Smooth muscle cell (in vitro differentiated cells): ENCODE measurements around the gene LRRC8C. TPM values are rescaled to one million over a fixed set of nuclear protein-coding genes. Genes with fewer than 3 reads are reported as not detected.

Experiments used
- DNase-seq: peaks from one replicate; lab custom pipeline; 2025; ENCODE audit not compliant: unreplicated experiment; lab: John Stamatoyannopoulos, UW
- H2AFZ ChIP-seq: fragments of 200-600 bp; sonication (generic); 2 replicates; pipeline ENCODE4 v1.6.0; 2016; ENCODE audit warnings: antibody characterized with exemption, low read depth, mild to moderate bottlenecking
- H3F3A ChIP-seq: fragments of 200-600 bp; sonication (generic); 2 replicates; pipeline ENCODE4 v1.6.0; 2017; ENCODE audit warnings: antibody characterized with exemption, low read depth
- H3K27ac ChIP-seq: fragments of 200-600 bp; sonication (generic); 2 replicates; pipeline ENCODE4 v1.5.1; 2016; ENCODE audit warnings: low read depth, mild to moderate bottlenecking
- H3K27me3 ChIP-seq: fragments of 200-600 bp; sonication (generic); 2 replicates; pipeline ENCODE4 v1.6.1; 2016; ENCODE audit warnings: low read depth, mild to moderate bottlenecking
- H3K36me3 ChIP-seq: fragments of 200-600 bp; sonication (generic); 2 replicates; pipeline ENCODE4 v1.5.1; 2016; ENCODE audit warnings: low read depth
- H3K4me1 ChIP-seq: fragments of 200-600 bp; sonication (generic); 2 replicates; pipeline ENCODE4 v1.5.1; 2016; ENCODE audit warnings: low read depth
- H3K4me2 ChIP-seq: fragments of 200-600 bp; sonication (generic); 2 replicates; pipeline ENCODE4 v1.6.0; 2016; ENCODE audit warnings: mild to moderate bottlenecking
- H3K4me3 ChIP-seq: fragments of 200-600 bp; sonication (generic); 2 replicates; pipeline ENCODE4 v1.5.1; 2016; ENCODE audit warnings: mild to moderate bottlenecking
- H3K79me2 ChIP-seq: fragments of 200-600 bp; sonication (generic); 2 replicates; pipeline ENCODE4 v1.6.0; 2016; ENCODE audit warnings: low read depth, mild to moderate bottlenecking
- H3K9ac ChIP-seq: fragments of 200-600 bp; sonication (generic); 2 replicates; pipeline ENCODE4 v1.6.0; 2016; ENCODE audit warnings: low read depth
- H3K9me3 ChIP-seq: fragments of 200-600 bp; sonication (generic); replicated peaks from 2 replicates; pipeline ENCODE4 v1.5.1; 2016; ENCODE audit warnings: low read depth
- H4K20me1 ChIP-seq: fragments of 200-600 bp; sonication (generic); 2 replicates; pipeline ENCODE4 v1.6.0; 2016; ENCODE audit warnings: low read depth
- CTCF ChIP-seq: fragments of 200-600 bp; sonication (generic); IDR thresholded peaks from 2 replicates; pipeline ENCODE4 v1.5.1; 2017; ENCODE audit warnings: borderline replicate concordance, mild to moderate bottlenecking, antibody characterized with exemption; ENCODE audit not compliant: insufficient read depth, poor library complexity, severe bottlenecking
- WGBS: methylation state at CpG from one replicate; pipeline ENCODE4 v1.1.7; 2016; ENCODE audit warnings: low lambda C conversion rate; 5-methylcytosine and 5-hydroxymethylcytosine counted together
- polyA plus RNA-seq: library from polyadenylated mRNA; unstranded; fragments of >200 nt; fragmentation: Nextera tagmentation; extraction: Ambion mirVana; gene quantifications from 2 replicates; pipeline ENCODE4 v1.2.1, GENCODE V29; 2016
- total RNA-seq: library from RNA; depleted of rRNA; stranded (reverse); fragments of >200 nt; gene quantifications from 2 replicates; pipeline ENCODE4 v1.2.3, GENCODE V29; 2014

LRRC8C gene
- total and polyA plus RNA-seq, 2 experiments from 2014 or later: 2.2 to 7.2 TPM

GRCh38 chr1:89759036-89759435 lies 126.1 kb downstream of the LRRC8C start:
- H3K4me1 ChIP-seq: peaks cover 11% of the 10 kb centered on the region
- no peak for DNase-seq
- no peaks in the 10 kb centered on the region for H3K27me3 ChIP-seq
- H3K4me2 ChIP-seq: no peak overlapping the region
- no peaks in the 10 kb centered on the region for H3K9me3 ChIP-seq
- H2AFZ ChIP-seq: no peak overlapping the region
- 79% methylated on average over 2 of the region's 2 CpGs for WGBS
- no peak overlapping the region for H3K27ac ChIP-seq
- no peak overlapping the region for H3K4me3 ChIP-seq
- no peaks in the 10 kb centered on the region for H3K36me3 ChIP-seq
- no peaks in the 10 kb centered on the region for H4K20me1 ChIP-seq
- no peak for TF ChIP-seq CTCF
- H3F3A ChIP-seq: peaks cover 7% of the 10 kb centered on the region
- no peaks in the 10 kb centered on the region for H3K79me2 ChIP-seq
- H3K9ac ChIP-seq: no peak overlapping the region

- no peak overlapping the region for H3K4me3 ChIP-seq
- no peak overlapping the region for H3K4me2 ChIP-seq
- H3K4me1 ChIP-seq: peaks cover 5% of the 10 kb centered on the region
- 67% methylated on average over 3 of the region's 3 CpGs for WGBS
- DNase-seq: no peak
- peaks cover 4% of the 10 kb centered on the region for H3F3A ChIP-seq
- no peaks in the 10 kb centered on the region for H3K79me2 ChIP-seq
- no peaks in the 10 kb centered on the region for H3K36me3 ChIP-seq
- H3K27ac ChIP-seq: no peak overlapping the region
- no peaks in the 10 kb centered on the region for H3K27me3 ChIP-seq
- H3K9ac ChIP-seq: no peak overlapping the region
- no peaks in the 10 kb centered on the region for H3K9me3 ChIP-seq
- TF ChIP-seq CTCF: no peak
- no peaks in the 10 kb centered on the region for H4K20me1 ChIP-seq
- no peak overlapping the region for H2AFZ ChIP-seq
Observed at GRCh38 chr1:89760496-89760895, 127.6 kb downstream of the LRRC8C start.

- no peaks in the 10 kb centered on the region for H4K20me1 ChIP-seq
- no peaks in the 10 kb centered on the region for H3K27me3 ChIP-seq
- H3K27ac ChIP-seq: no peak overlapping the region
- H3F3A ChIP-seq: peaks cover 4% of the 10 kb centered on the region
- no peak for DNase-seq
- no peak overlapping the region for H3K4me2 ChIP-seq
- peaks cover 5% of the 10 kb centered on the region for H3K4me1 ChIP-seq
- no peak overlapping the region for H2AFZ ChIP-seq
- TF ChIP-seq CTCF: no peak
- H3K36me3 ChIP-seq: no peaks in the 10 kb centered on the region
- no peak overlapping the region for H3K4me3 ChIP-seq
- WGBS: 90% methylated on average over 1 of the region's 1 CpG
- H3K9me3 ChIP-seq: no peaks in the 10 kb centered on the region
- no peaks in the 10 kb centered on the region for H3K79me2 ChIP-seq
- H3K9ac ChIP-seq: no peak overlapping the region
Observed at GRCh38 chr1:89761338-89761737, 128.4 kb downstream of the LRRC8C start.

- Histone ChIP-seq H3K27me3 (no peaks in the 10 kb centered on the region), H3K9ac (no peak overlapping the region), H2AFZ (no peak overlapping the region), H3K4me1 (peaks cover 5% of the 10 kb centered on the region), H3K27ac (no peak overlapping the region), H3K9me3 (no peaks in the 10 kb centered on the region), H3K79me2 (no peaks in the 10 kb centered on the region), H3F3A (peaks cover 4% of the 10 kb centered on the region), H3K4me2 (no peak overlapping the region), H4K20me1 (no peaks in the 10 kb centered on the region), H3K36me3 (no peaks in the 10 kb centered on the region), H3K4me3 (no peak overlapping the region)
- no peak for TF ChIP-seq CTCF
- WGBS: 88% methylated on average over 3 of the region's 3 CpGs
- no peak for DNase-seq
Observed at GRCh38 chr1:89761901-89762300, 129.0 kb downstream of the LRRC8C start.
